ENCODE results near the gene OR2AE1. TPM values are rescaled to one million over a fixed set of nuclear protein-coding genes. Genes with fewer than 3 reads are reported as not detected.

OR2AE1 gene
- polyA plus RNA-seq (2013, experiment 1 of 2): not detected
- polyA plus RNA-seq (2013, experiment 2 of 2): not detected

GRCh38 chr7:99876933-99877332 is at the start of gene OR2AE1:
Gene OR2AE1 (minus strand): TSS chr7:99877033. CDS start chr7:99877033, 0 bp downstream.
- H3K36me3 ChIP-seq (ENCODE audit: control insufficient read depth, insufficient read depth, low read length): no peaks in the 10 kb centered on the region
- no peak within 1 kb of the TSS for H3K9ac ChIP-seq (ENCODE audit: low read length)
- H3K27me3 ChIP-seq (ENCODE audit: insufficient read depth, low read length, poor library complexity): no peaks in the 10 kb centered on the region
- no peak within 1 kb of the TSS for H2BK15ac ChIP-seq (replicated peaks; ENCODE audit: low read depth)
- H2AK5ac ChIP-seq (ENCODE audit: low read length): peak within 1 kb of the TSS; percentile 24
- H3K23ac ChIP-seq (ENCODE audit: low read length): peak within 1 kb of the TSS; percentile 30
- H3K4ac ChIP-seq (ENCODE audit: low read depth, low read length): no peak within 1 kb of the TSS
- no peak within 1 kb of the TSS for H3K4me3 ChIP-seq (ENCODE audit: low read length)
- H3K79me2 ChIP-seq (ENCODE audit: control insufficient read depth, insufficient read depth, low read length): no peaks in the 10 kb centered on the region
- H3K27ac ChIP-seq (ENCODE audit: low read depth, low read length): no peak within 1 kb of the TSS
- no peaks in the 10 kb centered on the region for H3K4me1 ChIP-seq (ENCODE audit: control insufficient read depth, low read depth, low read length)
- no peaks in the 10 kb centered on the region for H3K79me1 ChIP-seq (ENCODE audit: low read length)
- H3K56ac ChIP-seq (ENCODE audit: low read length): no peak within 1 kb of the TSS
- H4K8ac ChIP-seq (ENCODE audit: low read depth, low read length): no peak within 1 kb of the TSS
- no peak within 1 kb of the TSS for H3K4me2 ChIP-seq (ENCODE audit: low read length)
- H2BK120ac ChIP-seq (ENCODE audit: low read depth, low read length): no peak within 1 kb of the TSS
- no peak for DNase-seq
- no peak within 1 kb of the TSS for H4K5ac ChIP-seq (ENCODE audit: low read length)
- H3K18ac ChIP-seq (ENCODE audit: low read length): no peak within 1 kb of the TSS
- H2BK5ac ChIP-seq (ENCODE audit: low read length): no peak within 1 kb of the TSS
- WGBS (ENCODE audit: extremely low coverage, insufficient coverage, low lambda C conversion rate): no CpG with 5 or more reads among the region's 3 CpGs

- H2BK15ac ChIP-seq (replicated peaks; ENCODE audit: low read depth): no peak overlapping the region
- H3K9ac ChIP-seq (ENCODE audit: low read length): no peak overlapping the region
- no peak overlapping the region for H3K4me2 ChIP-seq (ENCODE audit: low read length)
- no peak overlapping the region for H4K5ac ChIP-seq (ENCODE audit: low read length)
- H3K79me1 ChIP-seq (ENCODE audit: low read length): no peaks in the 10 kb centered on the region
- no peak overlapping the region for H3K23ac ChIP-seq (ENCODE audit: low read length)
- H3K56ac ChIP-seq (ENCODE audit: low read length): no peak overlapping the region
- no peaks in the 10 kb centered on the region for H3K27me3 ChIP-seq (ENCODE audit: insufficient read depth, low read length, poor library complexity)
- DNase-seq: no peak
- no peak overlapping the region for H3K4ac ChIP-seq (ENCODE audit: low read depth, low read length)
- no peak overlapping the region for H3K27ac ChIP-seq (ENCODE audit: low read depth, low read length)
- no peak overlapping the region for H3K18ac ChIP-seq (ENCODE audit: low read length)
- H3K79me2 ChIP-seq (ENCODE audit: control insufficient read depth, insufficient read depth, low read length): no peaks in the 10 kb centered on the region
- no peaks in the 10 kb centered on the region for H3K4me1 ChIP-seq (ENCODE audit: control insufficient read depth, low read depth, low read length)
- H2AK5ac ChIP-seq (ENCODE audit: low read length): no peak overlapping the region
- H2BK5ac ChIP-seq (ENCODE audit: low read length): no peak overlapping the region
- H3K4me3 ChIP-seq (ENCODE audit: low read length): no peak overlapping the region
- H2BK120ac ChIP-seq (ENCODE audit: low read depth, low read length): no peak overlapping the region
- H3K36me3 ChIP-seq (ENCODE audit: control insufficient read depth, insufficient read depth, low read length): no peaks in the 10 kb centered on the region
- no peak overlapping the region for H4K8ac ChIP-seq (ENCODE audit: low read depth, low read length)
Observed at GRCh38 chr7:99926321-99926720, 49.5 kb upstream of the OR2AE1 start.

GRCh38 chr7:99923200-99923599 is 46.4 kb upstream of the OR2AE1 start:
- H3K18ac ChIP-seq (ENCODE audit: low read length): no peak overlapping the region
- no CpG with 5 or more reads among the region's 3 CpGs for WGBS (ENCODE audit: extremely low coverage, insufficient coverage, low lambda C conversion rate)
- no peak overlapping the region for H3K27ac ChIP-seq (ENCODE audit: low read depth, low read length)
- no peak overlapping the region for H3K23ac ChIP-seq (ENCODE audit: low read length)
- H3K4me2 ChIP-seq (ENCODE audit: low read length): no peak overlapping the region
- no peaks in the 10 kb centered on the region for H3K36me3 ChIP-seq (ENCODE audit: control insufficient read depth, insufficient read depth, low read length)
- no peak overlapping the region for H3K56ac ChIP-seq (ENCODE audit: low read length)
- no peak overlapping the region for H3K4ac ChIP-seq (ENCODE audit: low read depth, low read length)
- H4K8ac ChIP-seq (ENCODE audit: low read depth, low read length): no peak overlapping the region
- H2BK120ac ChIP-seq (ENCODE audit: low read depth, low read length): no peak overlapping the region
- no peaks in the 10 kb centered on the region for H3K79me2 ChIP-seq (ENCODE audit: control insufficient read depth, insufficient read depth, low read length)
- no peak overlapping the region for H4K5ac ChIP-seq (ENCODE audit: low read length)
- no peaks in the 10 kb centered on the region for H3K79me1 ChIP-seq (ENCODE audit: low read length)
- H2AK5ac ChIP-seq (ENCODE audit: low read length): no peak overlapping the region
- no peaks in the 10 kb centered on the region for H3K4me1 ChIP-seq (ENCODE audit: control insufficient read depth, low read depth, low read length)
- H3K27me3 ChIP-seq (ENCODE audit: insufficient read depth, low read length, poor library complexity): no peaks in the 10 kb centered on the region
- no peak overlapping the region for H2BK15ac ChIP-seq (replicated peaks; ENCODE audit: low read depth)
- H3K4me3 ChIP-seq (ENCODE audit: low read length): no peak overlapping the region
- no peak overlapping the region for H3K9ac ChIP-seq (ENCODE audit: low read length)
- H2BK5ac ChIP-seq (ENCODE audit: low read length): no peak overlapping the region
- DNase-seq: no peak

GRCh38 chr7:99920149-99920548 is 43.3 kb upstream of the OR2AE1 start:
- Histone ChIP-seq H3K9ac (ENCODE audit: low read length) (no peak overlapping the region), H3K27ac (ENCODE audit: low read depth, low read length) (no peak overlapping the region), H3K56ac (ENCODE audit: low read length) (no peak overlapping the region), H3K23ac (ENCODE audit: low read length) (no peak overlapping the region), H3K4me3 (ENCODE audit: low read length) (no peak overlapping the region), H3K36me3 (ENCODE audit: control insufficient read depth, insufficient read depth, low read length) (no peaks in the 10 kb centered on the region), H2BK5ac (ENCODE audit: low read length) (no peak overlapping the region), H3K4ac (ENCODE audit: low read depth, low read length) (no peak overlapping the region), H4K5ac (ENCODE audit: low read length) (no peak overlapping the region), H3K79me1 (ENCODE audit: low read length) (no peaks in the 10 kb centered on the region), H3K4me2 (ENCODE audit: low read length) (no peak overlapping the region), H3K18ac (ENCODE audit: low read length) (no peak overlapping the region), H3K79me2 (ENCODE audit: control insufficient read depth, insufficient read depth, low read length) (no peaks in the 10 kb centered on the region), H3K4me1 (ENCODE audit: control insufficient read depth, low read depth, low read length) (no peaks in the 10 kb centered on the region), H4K8ac (ENCODE audit: low read depth, low read length) (no peak overlapping the region), H2BK120ac (ENCODE audit: low read depth, low read length) (no peak overlapping the region), H2AK5ac (ENCODE audit: low read length) (no peak overlapping the region), H2BK15ac (replicated peaks; ENCODE audit: low read depth) (no peak overlapping the region), H3K27me3 (ENCODE audit: insufficient read depth, low read length, poor library complexity) (no peaks in the 10 kb centered on the region)
- peak; percentile 6 for DNase-seq
- WGBS (ENCODE audit: extremely low coverage, insufficient coverage, low lambda C conversion rate): no CpG with 5 or more reads among the region's 3 CpGs

GRCh38 chr7:99919814-99920112 is 42.9 kb upstream of the OR2AE1 start:
- Histone ChIP-seq H3K18ac (ENCODE audit: low read length) (no peak overlapping the region), H3K27me3 (ENCODE audit: insufficient read depth, low read length, poor library complexity) (no peaks in the 10 kb centered on the region), H3K4me1 (ENCODE audit: control insufficient read depth, low read depth, low read length) (no peaks in the 10 kb centered on the region), H2AK5ac (ENCODE audit: low read length) (no peak overlapping the region), H3K27ac (ENCODE audit: low read depth, low read length) (no peak overlapping the region), H3K4me2 (ENCODE audit: low read length) (no peak overlapping the region), H3K79me1 (ENCODE audit: low read length) (no peaks in the 10 kb centered on the region), H3K23ac (ENCODE audit: low read length) (no peak overlapping the region), H3K56ac (ENCODE audit: low read length) (no peak overlapping the region), H2BK15ac (replicated peaks; ENCODE audit: low read depth) (no peak overlapping the region), H3K79me2 (ENCODE audit: control insufficient read depth, insufficient read depth, low read length) (no peaks in the 10 kb centered on the region), H3K36me3 (ENCODE audit: control insufficient read depth, insufficient read depth, low read length) (no peaks in the 10 kb centered on the region), H3K9ac (ENCODE audit: low read length) (no peak overlapping the region), H2BK5ac (ENCODE audit: low read length) (no peak overlapping the region), H2BK120ac (ENCODE audit: low read depth, low read length) (no peak overlapping the region), H3K4me3 (ENCODE audit: low read length) (no peak overlapping the region), H4K8ac (ENCODE audit: low read depth, low read length) (no peak overlapping the region), H3K4ac (ENCODE audit: low read depth, low read length) (no peak overlapping the region), H4K5ac (ENCODE audit: low read length) (no peak overlapping the region)
- no CpG with 5 or more reads among the region's 4 CpGs for WGBS (ENCODE audit: extremely low coverage, insufficient coverage, low lambda C conversion rate)
- no peak for DNase-seq

GRCh38 chr7:99918959-99919813 is 42.4 kb upstream of the OR2AE1 start, which contains the start of gene TRIM4:
Gene TRIM4 (minus strand): TSS chr7:99919530. CDS start chr7:99919401, 129 bp downstream.
- Histone ChIP-seq H3K18ac (ENCODE audit: low read length) (no peak within 1 kb of the TSS), H2BK120ac (ENCODE audit: low read depth, low read length) (no peak within 1 kb of the TSS), H2BK15ac (replicated peaks; ENCODE audit: low read depth) (no peak within 1 kb of the TSS), H3K79me2 (ENCODE audit: control insufficient read depth, insufficient read depth, low read length) (no peaks in the 10 kb centered on the region), H3K27me3 (ENCODE audit: insufficient read depth, low read length, poor library complexity) (no peaks in the 10 kb centered on the region), H3K4me2 (ENCODE audit: low read length) (no peak within 1 kb of the TSS), H3K23ac (ENCODE audit: low read length) (no peak within 1 kb of the TSS), H3K36me3 (ENCODE audit: control insufficient read depth, insufficient read depth, low read length) (no peaks in the 10 kb centered on the region), H3K56ac (ENCODE audit: low read length) (peak within 1 kb of the TSS; percentile 49), H3K4me3 (ENCODE audit: low read length) (peak within 1 kb of the TSS; percentile 38), H4K8ac (ENCODE audit: low read depth, low read length) (no peak within 1 kb of the TSS), H3K27ac (ENCODE audit: low read depth, low read length) (no peak within 1 kb of the TSS), H3K79me1 (ENCODE audit: low read length) (no peaks in the 10 kb centered on the region), H2AK5ac (ENCODE audit: low read length) (no peak within 1 kb of the TSS), H3K4ac (ENCODE audit: low read depth, low read length) (no peak within 1 kb of the TSS), H2BK5ac (ENCODE audit: low read length) (no peak within 1 kb of the TSS), H4K5ac (ENCODE audit: low read length) (no peak within 1 kb of the TSS), H3K9ac (ENCODE audit: low read length) (peak within 1 kb of the TSS; percentile 44), H3K4me1 (ENCODE audit: control insufficient read depth, low read depth, low read length) (no peaks in the 10 kb centered on the region)
- WGBS (ENCODE audit: extremely low coverage, insufficient coverage, low lambda C conversion rate): no CpG with 5 or more reads among the region's 81 CpGs
- peak; percentile 42 for DNase-seq
